Measurements from ENCODE around the gene DCAF10. TPM values are rescaled to one million over a fixed set of nuclear protein-coding genes. Genes with fewer than 3 reads are reported as not detected.
"Not testable (repeated sequence)": the region's sequence is repeated elsewhere in the genome, so short reads cannot be mapped to it uniquely, and the experiment has no call there.

DCAF10 gene
- total RNA-seq (10 to 100 TPM; 19.1 to 31.0 TPM), polyA plus RNA-seq (ENCODE audit: insufficient read length in 2 of 2) (10 to 100 TPM; 22.3 to 24.2 TPM)
- long read RNA-seq, donor 1, partial matches to known transcripts, result 0 of 2 reads
- long read RNA-seq, donor 1, other reads (novel, unspliced or antisense), result 0 of 2 reads
- long read RNA-seq, donor 2, partial matches to known transcripts, result 0 of 2 reads
- long read RNA-seq, donor 2, other reads (novel, unspliced or antisense), result 0 of 2 reads
- long read RNA-seq, donor 3, partial matches to known transcripts, result 0 of 1 reads
- long read RNA-seq, donor 3, other reads (novel, unspliced or antisense), result 0 of 1 reads
- long read RNA-seq, donor 4, partial matches to known transcripts, result 0 of 1 reads
- long read RNA-seq, donor 4, other reads (novel, unspliced or antisense), result 0 of 1 reads

GRCh38 chr9:37800631-37801286 is at the start of gene DCAF10:
DCAF10 (plus strand) TSS chr9:37800797; CDS start chr9:37800867, 70 bp downstream.
- WGBS (ENCODE audit: insufficient coverage), result under 1% methylated on average over 72 of the region's 72 CpGs
- peak; percentile 65 to 95 (median 79) for DNase-seq (ENCODE audit: low read depth in 4 of 6, low spot score in 6 of 6)
- Histone ChIP-seq H3K27me3 (ENCODE audit: control insufficient read depth, insufficient read depth, low read length) (no peaks in the 10 kb centered on the region), H3K4me3 (ENCODE audit: low read depth, low read length) (peak within 1 kb of the TSS; percentile 70), H3K27ac (ENCODE audit: low read depth, low read length) (peak within 1 kb of the TSS; percentile 59), H3K4me1 (ENCODE audit: control insufficient read depth, insufficient read depth, low read length) (peaks cover 6% of the 10 kb centered on the region), H3K9me3 (ENCODE audit: control insufficient read depth, insufficient read depth, low read length) (no peaks in the 10 kb centered on the region), H3K36me3 (ENCODE audit: control insufficient read depth, insufficient read depth, low read length) (no peaks in the 10 kb centered on the region)

GRCh38 chr9:37751186-37751585 is 49.4 kb upstream of the DCAF10 start:
- no peak overlapping the region for H3K27ac ChIP-seq (ENCODE audit: low read depth, low read length)
- no peak for DNase-seq (ENCODE audit: low read depth in 4 of 6, low spot score in 6 of 6)
- peaks cover 5% of the 10 kb centered on the region for H3K4me1 ChIP-seq (ENCODE audit: control insufficient read depth, insufficient read depth, low read length)
- H3K27me3 ChIP-seq (ENCODE audit: control insufficient read depth, insufficient read depth, low read length), result no peaks in the 10 kb centered on the region
- H3K9me3 ChIP-seq (ENCODE audit: control insufficient read depth, insufficient read depth, low read length), result no peaks in the 10 kb centered on the region
- WGBS (ENCODE audit: insufficient coverage), result 79% methylated on average over 5 of the region's 6 CpGs
- no peak overlapping the region for H3K4me3 ChIP-seq (ENCODE audit: low read depth, low read length)
- peaks cover 4% of the 10 kb centered on the region for H3K36me3 ChIP-seq (ENCODE audit: control insufficient read depth, insufficient read depth, low read length)

GRCh38 chr9:37751704-37752103 is 48.9 kb upstream of the DCAF10 start:
- not testable (repeated sequence) for H3K9me3 ChIP-seq (ENCODE audit: control insufficient read depth, insufficient read depth, low read length); H3K4me3 ChIP-seq (ENCODE audit: low read depth, low read length); H3K4me1 ChIP-seq (ENCODE audit: control insufficient read depth, insufficient read depth, low read length); H3K27me3 ChIP-seq (ENCODE audit: control insufficient read depth, insufficient read depth, low read length); H3K27ac ChIP-seq (ENCODE audit: low read depth, low read length); DNase-seq (ENCODE audit: low read depth in 4 of 6, low spot score in 6 of 6); H3K36me3 ChIP-seq (ENCODE audit: control insufficient read depth, insufficient read depth, low read length)
- WGBS (ENCODE audit: insufficient coverage), result 91% methylated on average over 26 of the region's 30 CpGs

- not testable (repeated sequence) for H3K4me3 ChIP-seq (ENCODE audit: low read depth, low read length); H3K27ac ChIP-seq (ENCODE audit: low read depth, low read length); H3K36me3 ChIP-seq (ENCODE audit: control insufficient read depth, insufficient read depth, low read length); H3K9me3 ChIP-seq (ENCODE audit: control insufficient read depth, insufficient read depth, low read length); DNase-seq (ENCODE audit: low read depth in 4 of 6, low spot score in 6 of 6); H3K27me3 ChIP-seq (ENCODE audit: control insufficient read depth, insufficient read depth, low read length); H3K4me1 ChIP-seq (ENCODE audit: control insufficient read depth, insufficient read depth, low read length)
- 94% methylated on average over 8 of the region's 13 CpGs for WGBS (ENCODE audit: insufficient coverage)
Observed at GRCh38 chr9:37752112-37752511, 48.5 kb upstream of the DCAF10 start.

GRCh38 chr9:37752642-37753488 is 47.7 kb upstream of the DCAF10 start:
- Histone ChIP-seq H3K4me1 (ENCODE audit: control insufficient read depth, insufficient read depth, low read length) (peaks cover 5% of the 10 kb centered on the region), H3K36me3 (ENCODE audit: control insufficient read depth, insufficient read depth, low read length) (no peaks in the 10 kb centered on the region), H3K27me3 (ENCODE audit: control insufficient read depth, insufficient read depth, low read length) (no peaks in the 10 kb centered on the region), H3K27ac (ENCODE audit: low read depth, low read length) (no peak overlapping the region), H3K9me3 (ENCODE audit: control insufficient read depth, insufficient read depth, low read length) (no peaks in the 10 kb centered on the region), H3K4me3 (ENCODE audit: low read depth, low read length) (peak overlapping the region; percentile 84)
- no peak for DNase-seq (ENCODE audit: low read depth in 4 of 6, low spot score in 6 of 6)
- WGBS (ENCODE audit: insufficient coverage), result 92% methylated on average over 13 of the region's 29 CpGs

- no peaks in the 10 kb centered on the region for H3K36me3 ChIP-seq (ENCODE audit: control insufficient read depth, insufficient read depth, low read length)
- H3K27me3 ChIP-seq (ENCODE audit: control insufficient read depth, insufficient read depth, low read length), result no peaks in the 10 kb centered on the region
- 0% methylated on average over 31 of the region's 40 CpGs for WGBS (ENCODE audit: insufficient coverage)
- H3K9me3 ChIP-seq (ENCODE audit: control insufficient read depth, insufficient read depth, low read length), result no peaks in the 10 kb centered on the region
- H3K4me3 ChIP-seq (ENCODE audit: low read depth, low read length), result peak within 1 kb of the TSS; percentile 84
- H3K4me1 ChIP-seq (ENCODE audit: control insufficient read depth, insufficient read depth, low read length), result peaks cover 5% of the 10 kb centered on the region
- peak within 1 kb of the TSS; percentile 12 for H3K27ac ChIP-seq (ENCODE audit: low read depth, low read length)
- peak; percentile 50 to 93 (median 62) for DNase-seq (ENCODE audit: low read depth in 4 of 6, low spot score in 6 of 6)
Observed at GRCh38 chr9:37753489-37754190, 47.0 kb upstream of the DCAF10 start, which contains the start of gene TRMT10B. TRMT10B (plus strand) TSS chr9:37753805; CDS start chr9:37761932, 8,127 bp downstream.

- Histone ChIP-seq H3K4me1 (ENCODE audit: control insufficient read depth, insufficient read depth, low read length) (no peaks in the 10 kb centered on the region), H3K4me3 (ENCODE audit: low read depth, low read length) (no peak overlapping the region), H3K36me3 (ENCODE audit: control insufficient read depth, insufficient read depth, low read length) (no peaks in the 10 kb centered on the region), H3K27me3 (ENCODE audit: control insufficient read depth, insufficient read depth, low read length) (no peaks in the 10 kb centered on the region), H3K9me3 (ENCODE audit: control insufficient read depth, insufficient read depth, low read length) (no peaks in the 10 kb centered on the region), H3K27ac (ENCODE audit: low read depth, low read length) (no peak overlapping the region)
- no peak for DNase-seq (ENCODE audit: low read depth in 4 of 6, low spot score in 6 of 6)
- 78% methylated on average over 3 of the region's 3 CpGs for WGBS (ENCODE audit: insufficient coverage)
Observed at GRCh38 chr9:37758747-37759146, 41.9 kb upstream of the DCAF10 start.

- peaks cover 2% of the 10 kb centered on the region for H3K36me3 ChIP-seq (ENCODE audit: control insufficient read depth, insufficient read depth, low read length)
- H3K4me3 ChIP-seq (ENCODE audit: low read depth, low read length), result no peak overlapping the region
- H3K4me1 ChIP-seq (ENCODE audit: control insufficient read depth, insufficient read depth, low read length), result no peaks in the 10 kb centered on the region
- H3K27ac ChIP-seq (ENCODE audit: low read depth, low read length), result no peak overlapping the region
- WGBS (ENCODE audit: insufficient coverage), result 98% methylated on average over 5 of the region's 7 CpGs
- no peaks in the 10 kb centered on the region for H3K9me3 ChIP-seq (ENCODE audit: control insufficient read depth, insufficient read depth, low read length)
- H3K27me3 ChIP-seq (ENCODE audit: control insufficient read depth, insufficient read depth, low read length), result no peaks in the 10 kb centered on the region
- DNase-seq (ENCODE audit: low read depth in 4 of 6, low spot score in 6 of 6), result no peak
Observed at GRCh38 chr9:37760416-37761161, 40.0 kb upstream of the DCAF10 start.
